ENCODE measurements around the gene CFD. TPM values are rescaled to one million over a fixed set of nuclear protein-coding genes. Genes with fewer than 3 reads are reported as not detected.

The CFD gene
- total and polyA plus RNA-seq, 10 of the 15 experiments (the other 5 are each of a cell fraction or from before 2014, with no cell fraction given) = 0.05 to 1.1 (median 0.38) TPM; not detected in 4

GRCh38 chr19:810883-811489, 48.5 kb upstream of the CFD start:
- no TSS peak for BruUV-seq (replicated peaks)
- H3K9me3 ChIP-seq (replicated peaks; ENCODE audit: control insufficient read depth, insufficient read depth, low read length) = no peaks in the 10 kb centered on the region; the same call in 2 of the 3 replicates
- peaks cover 1% of the 10 kb centered on the region; the same call in 1 of the 2 replicates for H3K79me2 ChIP-seq (ENCODE audit: control insufficient read depth, insufficient read depth, low read length)
- FAIRE-seq (no peak), ATAC-seq (no peak), DNase-seq (ENCODE audit: low read depth, low spot score) (no peak)
- SMC1A ChIA-PET (ENCODE audit: uncharacterized antibody, unreplicated experiment) = no interaction called here
- no peak overlapping the region for H3K27ac ChIP-seq (ENCODE audit: control insufficient read depth, insufficient read depth)
- 0 out of 2 replicates have a peak, but pooled peaks have one; percentile 0 for TF ChIP-seq POLR2AphosphoS5 (IDR thresholded peaks at IDR 0.05; ENCODE audit: low read length)
- TF ChIP-seq NFYA (IDR thresholded peaks at IDR 0.05; ENCODE audit: borderline replicate concordance, low read depth, low read length) = no peak
- no peak overlapping the region for H3K4me3 ChIP-seq
- POLR2A ChIA-PET = no interaction called here
- intact Hi-C loops (cut with micrococcal nuclease; ENCODE audit: unreplicated experiment) = no loop called here
- H3K27me3 ChIP-seq (replicated peaks in 1 of 2; ENCODE audit: control insufficient read depth in 2 of 2, insufficient read depth in 2 of 2, low read length in 1 of 2) = no peaks in the 10 kb centered on the region
- in situ Hi-C loops (cut with MboI) = no loop called here
- H3K4me2 ChIP-seq (ENCODE audit: control insufficient read depth, insufficient read depth) = no peak overlapping the region
- 86% methylated on average over 24 of the region's 25 CpGs for WGBS (ENCODE audit: insufficient coverage, insufficient replicate concordance, low lambda C conversion rate, missing lambda C conversion rate)
- H2AFZ ChIP-seq (ENCODE audit: control insufficient read depth, low read depth, low read length) = no peak overlapping the region
- H3K4me1 ChIP-seq (ENCODE audit: control insufficient read depth, insufficient read depth, low read length) = no peaks in the 10 kb centered on the region
- no peaks in the 10 kb centered on the region; the same call in 1 of the 2 replicates for H4K20me1 ChIP-seq (ENCODE audit: control insufficient read depth, insufficient read depth)
- H3K9ac ChIP-seq (ENCODE audit: control insufficient read depth, insufficient read depth, low read length) = no peak overlapping the region
- RAD21 ChIA-PET (ENCODE audit: unreplicated experiment) = no interaction called here
- CTCF ChIA-PET = no interaction called here
- H3K36me3 ChIP-seq (ENCODE audit: control insufficient read depth in 2 of 2, insufficient read depth in 2 of 2, low read length in 1 of 2) = peaks cover 33 to 36% of the 10 kb centered on the region in 2 experiments; a peak in 3 of 4 replicates

- H4K20me1 ChIP-seq (ENCODE audit: control insufficient read depth, insufficient read depth) = no peaks in the 10 kb centered on the region; the same call in 1 of the 2 replicates
- RAD21 ChIA-PET (ENCODE audit: unreplicated experiment) = no interaction called here
- peaks cover 30 to 33% of the 10 kb centered on the region in 2 experiments; a peak in 3 of 4 replicates for H3K36me3 ChIP-seq (ENCODE audit: control insufficient read depth in 2 of 2, insufficient read depth in 2 of 2, low read length in 1 of 2)
- H3K4me1 ChIP-seq (ENCODE audit: control insufficient read depth, insufficient read depth, low read length) = no peaks in the 10 kb centered on the region
- H2AFZ ChIP-seq (ENCODE audit: control insufficient read depth, low read depth, low read length) = no peak overlapping the region
- peaks cover 1% of the 10 kb centered on the region; the same call in 1 of the 2 replicates for H3K79me2 ChIP-seq (ENCODE audit: control insufficient read depth, insufficient read depth, low read length)
- no peak for ATAC-seq
- over 99% methylated on average over 20 of the region's 20 CpGs for WGBS (ENCODE audit: insufficient coverage, insufficient replicate concordance, low lambda C conversion rate, missing lambda C conversion rate)
- POLR2A ChIA-PET = no interaction called here
- SMC1A ChIA-PET (ENCODE audit: uncharacterized antibody, unreplicated experiment) = no interaction called here
- TF ChIP-seq, protein P1, sequence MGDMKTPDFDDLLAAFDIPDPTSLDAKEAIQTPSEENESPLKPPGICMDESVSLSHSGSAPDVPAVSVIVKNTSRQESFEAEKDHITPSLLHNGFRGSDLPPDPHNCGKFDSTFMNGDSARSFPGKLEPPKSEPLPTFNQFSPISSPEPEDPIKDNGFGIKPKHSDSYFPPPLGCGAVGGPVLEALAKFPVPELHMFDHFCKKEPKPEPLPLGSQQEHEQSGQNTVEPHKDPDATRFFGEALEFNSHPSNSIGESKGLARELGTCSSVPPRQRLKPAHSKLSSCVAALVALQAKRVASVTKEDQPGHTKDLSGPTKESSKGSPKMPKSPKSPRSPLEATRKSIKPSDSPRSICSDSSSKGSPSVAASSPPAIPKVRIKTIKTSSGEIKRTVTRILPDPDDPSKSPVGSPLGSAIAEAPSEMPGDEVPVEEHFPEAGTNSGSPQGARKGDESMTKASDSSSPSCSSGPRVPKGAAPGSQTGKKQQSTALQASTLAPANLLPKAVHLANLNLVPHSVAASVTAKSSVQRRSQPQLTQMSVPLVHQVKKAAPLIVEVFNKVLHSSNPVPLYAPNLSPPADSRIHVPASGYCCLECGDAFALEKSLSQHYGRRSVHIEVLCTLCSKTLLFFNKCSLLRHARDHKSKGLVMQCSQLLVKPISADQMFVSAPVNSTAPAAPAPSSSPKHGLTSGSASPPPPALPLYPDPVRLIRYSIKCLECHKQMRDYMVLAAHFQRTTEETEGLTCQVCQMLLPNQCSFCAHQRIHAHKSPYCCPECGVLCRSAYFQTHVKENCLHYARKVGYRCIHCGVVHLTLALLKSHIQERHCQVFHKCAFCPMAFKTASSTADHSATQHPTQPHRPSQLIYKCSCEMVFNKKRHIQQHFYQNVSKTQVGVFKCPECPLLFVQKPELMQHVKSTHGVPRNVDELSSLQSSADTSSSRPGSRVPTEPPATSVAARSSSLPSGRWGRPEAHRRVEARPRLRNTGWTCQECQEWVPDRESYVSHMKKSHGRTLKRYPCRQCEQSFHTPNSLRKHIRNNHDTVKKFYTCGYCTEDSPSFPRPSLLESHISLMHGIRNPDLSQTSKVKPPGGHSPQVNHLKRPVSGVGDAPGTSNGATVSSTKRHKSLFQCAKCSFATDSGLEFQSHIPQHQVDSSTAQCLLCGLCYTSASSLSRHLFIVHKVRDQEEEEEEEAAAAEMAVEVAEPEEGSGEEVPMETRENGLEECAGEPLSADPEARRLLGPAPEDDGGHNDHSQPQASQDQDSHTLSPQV (IDR thresholded peaks at IDR 0.05) = no peak
- TF ChIP-seq POLR2AphosphoS5 (IDR thresholded peaks at IDR 0.05; ENCODE audit: low read length) = peak; percentile 22; the same call in 1 of the 2 replicates
- in situ Hi-C loops (cut with MboI) = no loop called here
- no peak overlapping the region for H3K4me3 ChIP-seq
- no peak for FAIRE-seq
- H3K9ac ChIP-seq (ENCODE audit: control insufficient read depth, insufficient read depth, low read length) = no peak overlapping the region
- intact Hi-C loops (cut with micrococcal nuclease; ENCODE audit: unreplicated experiment) = no loop called here
- H3K4me2 ChIP-seq (ENCODE audit: control insufficient read depth, insufficient read depth) = no peak overlapping the region
- H3K27me3 ChIP-seq (replicated peaks in 1 of 2; ENCODE audit: control insufficient read depth in 2 of 2, insufficient read depth in 2 of 2, low read length in 1 of 2) = no peaks in the 10 kb centered on the region
- BruUV-seq (replicated peaks) = TSS peak; percentile 55
- CTCF ChIA-PET = no interaction called here
- H3K27ac ChIP-seq (ENCODE audit: control insufficient read depth, insufficient read depth) = no peak overlapping the region
- no peaks in the 10 kb centered on the region; the same call in 2 of the 3 replicates for H3K9me3 ChIP-seq (replicated peaks; ENCODE audit: control insufficient read depth, insufficient read depth, low read length)
- DNase-seq (ENCODE audit: low read depth, low spot score) = no peak
Measured at GRCh38 chr19:811506-812048, 47.9 kb upstream of the CFD start.
